Measurements from ENCODE around the gene NRXN2. TPM values are rescaled to one million over a fixed set of nuclear protein-coding genes. Genes with fewer than 3 reads are reported as not detected.

NRXN2 gene
- polyA plus RNA-seq, 3 donors, result 0.07 TPM; not detected in 2

- WGBS (ENCODE audit: insufficient coverage), result 99% methylated on average over 8 of the region's 13 CpGs
Observed at GRCh38 chr11:64750361-64751054, 27.5 kb upstream of the NRXN2 start.

More at GRCh38 chr11:64750361-64751054, 27.5 kb upstream of the NRXN2 start:
- no peak overlapping the region for H3K9ac ChIP-seq (ENCODE audit: insufficient read depth, low read length, poor library complexity, severe bottlenecking)
- H4K20me1 ChIP-seq (ENCODE audit: insufficient read depth, low read length), result no peaks in the 10 kb centered on the region
- H3K79me2 ChIP-seq (ENCODE audit: insufficient read depth, low read length), result no peaks in the 10 kb centered on the region
- no peak overlapping the region for H2AFZ ChIP-seq (ENCODE audit: insufficient read depth, low read depth, low read length, poor library complexity, severe bottlenecking)
- intact Hi-C loops (cut with micrococcal nuclease), result no loop called here
- TF ChIP-seq CTCF (IDR thresholded peaks at IDR 0.05), result no peak
- H3K9me3 Mint-ChIP-seq, result no peaks in the 10 kb centered on the region
- H3K4me1 Mint-ChIP-seq, result peaks cover 7% of the 10 kb centered on the region
- no peak overlapping the region for H3K27ac ChIP-seq (ENCODE audit: low read depth in 1 of 2, low read length in 2 of 2)
- H3K4me3 Mint-ChIP-seq, result no peak overlapping the region
- no peaks in the 10 kb centered on the region for H3K27me3 ChIP-seq (ENCODE audit: control insufficient read depth in 2 of 2, insufficient read depth in 2 of 2, low read length in 2 of 2)
- H3K27me3 Mint-ChIP-seq (ENCODE audit: low read depth in 3 of 3), result peaks cover 0 to 2% (median under 1%) of the 10 kb centered on the region in 3 donors
- H3K4me2 ChIP-seq (replicated peaks; ENCODE audit: extremely low read depth, low read length, poor library complexity, severe bottlenecking), result no peak overlapping the region
- H3K4me3 ChIP-seq (replicated peaks in 1 of 3; ENCODE audit: low read depth in 2 of 3, low read length in 3 of 3), result no peak overlapping the region
- no peaks in the 10 kb centered on the region for H3K9me3 ChIP-seq (replicated peaks in 1 of 2; ENCODE audit: control insufficient read depth in 1 of 2, insufficient read depth in 1 of 2, low read length in 2 of 2)
- no peak for DNase-seq
- peaks cover 10 to 21% of the 10 kb centered on the region in 2 donors for H3K36me3 Mint-ChIP-seq
- H3K27ac Mint-ChIP-seq, result peak overlapping the region in 1 of 7 donors; percentile 60
- H3K36me3 ChIP-seq (replicated peaks in 1 of 2; ENCODE audit: control insufficient read depth in 1 of 2, insufficient read depth in 2 of 2, low read length in 2 of 2), result no peaks in the 10 kb centered on the region
- H3K4me1 ChIP-seq (ENCODE audit: control insufficient read depth in 1 of 2, insufficient read depth in 2 of 2, low read length in 2 of 2), result peaks cover 9% of the 10 kb centered on the region in 2 donors
